Hematopoietic multipotent progenitor cell treated with erythropoietin and hydrocortisone succinate and interleukin-3 and kit ligand, for 15 days (in vitro differentiated cells): ENCODE results near the gene SLC25A45.

Experiments
- DNase-seq: peaks from one replicate; pipeline ENCODE4 v3.0.0-alpha.2; 2015; ENCODE audit warnings: low spot score

The SLC25A45 gene

GRCh38 chr11:65404638-65405339 is 22.3 kb upstream of the SLC25A45 start:
- DNase-seq: no peak

GRCh38 chr11:65404210-65404609 is 21.8 kb upstream of the SLC25A45 start:
- no peak for DNase-seq

- DNase-seq: no peak
Measured at GRCh38 chr11:65403607-65404121, 21.2 kb upstream of the SLC25A45 start.

GRCh38 chr11:65402790-65403189 is 20.3 kb upstream of the SLC25A45 start:
- no peak for DNase-seq

GRCh38 chr11:65401803-65402248 is 19.4 kb upstream of the SLC25A45 start:
- DNase-seq: no peak

- no peak for DNase-seq
Measured at GRCh38 chr11:65401073-65401802, 18.8 kb upstream of the SLC25A45 start.

- no peak for DNase-seq
Measured at GRCh38 chr11:65400307-65401072, 18.0 kb upstream of the SLC25A45 start.

GRCh38 chr11:65399845-65400244 is 17.4 kb upstream of the SLC25A45 start:
- DNase-seq: no peak

- DNase-seq: no peak
Measured at GRCh38 chr11:65399249-65399648, 16.8 kb upstream of the SLC25A45 start.

- no peak for DNase-seq
Measured at GRCh38 chr11:65398362-65398910, 16.0 kb upstream of the SLC25A45 start.

- no peak for DNase-seq
Measured at GRCh38 chr11:65396769-65397745, 14.6 kb upstream of the SLC25A45 start.

- no peak for DNase-seq
Measured at GRCh38 chr11:65395961-65396530, 13.6 kb upstream of the SLC25A45 start.

- no peak for DNase-seq
Measured at GRCh38 chr11:65394125-65394536, 11.7 kb upstream of the SLC25A45 start.

GRCh38 chr11:65393513-65394079 is 11.2 kb upstream of the SLC25A45 start:
- DNase-seq: no peak

- DNase-seq: no peak
Measured at GRCh38 chr11:65392899-65393298, 10.5 kb upstream of the SLC25A45 start.

- no peak for DNase-seq
Measured at GRCh38 chr11:65392186-65392829, 9.9 kb upstream of the SLC25A45 start.

- no peak for DNase-seq
Measured at GRCh38 chr11:65390996-65391395, 8.6 kb upstream of the SLC25A45 start.

- no peak for DNase-seq
Measured at GRCh38 chr11:65390099-65390941, 7.9 kb upstream of the SLC25A45 start.
